C4-2B (cell line): ENCODE results near the gene CCDC9.
"Not testable (repeated sequence)": the region's sequence is repeated elsewhere in the genome, so short reads cannot be mapped to it uniquely, and the experiment has no call there.

Experiments
- H3K27ac ChIP-seq: fragments of 450-650 bp; 2 replicates; pipeline ENCODE4 v1.5.1; 2017
- CTCF ChIP-seq: fragments of 450-650 bp; conservative IDR thresholded peaks from 2 replicates; pipeline ENCODE4 v1.5.1; 2017; ENCODE audit warnings: mild to moderate bottlenecking
- ZFX ChIP-seq: fragments of 450-650 bp; IDR thresholded peaks from 2 replicates; pipeline ENCODE4 v1.6.1; 2017

Gene CCDC9

GRCh38 chr19:47274891-47275761 lies 18.8 kb downstream of the CCDC9 start:
- peak overlapping the region; percentile 31; the same call in 1 of the 2 replicates for H3K27ac ChIP-seq
- no peak for TF ChIP-seq ZFX
- no peak for TF ChIP-seq CTCF

GRCh38 chr19:47275791-47276461 lies 19.6 kb downstream of the CCDC9 start:
- TF ChIP-seq ZFX (no peak), CTCF (no peak)
- H3K27ac ChIP-seq: peak overlapping the region; percentile 31

GRCh38 chr19:47276513-47276912 lies 20.2 kb downstream of the CCDC9 start:
- peak overlapping the region; percentile 31; the same call in 1 of the 2 replicates for H3K27ac ChIP-seq

GRCh38 chr19:47280183-47280797 lies 24.0 kb downstream of the CCDC9 start:
- TF ChIP-seq ZFX (no peak), CTCF (peak; percentile 39)
- no peak overlapping the region for H3K27ac ChIP-seq

GRCh38 chr19:47283405-47284059 lies 27.2 kb downstream of the CCDC9 start:
- no peak overlapping the region for H3K27ac ChIP-seq
- TF ChIP-seq CTCF (no peak), ZFX (no peak)

- TF ChIP-seq CTCF (peak; percentile 80), ZFX (no peak)
- H3K27ac ChIP-seq: no peak overlapping the region
Measured at GRCh38 chr19:47284324-47284899, 28.1 kb downstream of the CCDC9 start.

GRCh38 chr19:47296036-47296435 lies 39.7 kb downstream of the CCDC9 start:
- TF ChIP-seq ZFX (no peak), CTCF (peak; percentile 66)
- H3K27ac ChIP-seq: no peak overlapping the region

GRCh38 chr19:47300867-47301266 lies 44.5 kb downstream of the CCDC9 start:
- H3K27ac ChIP-seq: not testable (repeated sequence)
